ENCODE data around the gene ERC1. TPM values are rescaled to one million over a fixed set of nuclear protein-coding genes. Genes with fewer than 3 reads are reported as not detected.
A peak's percentile ranks its signal among the peaks of the same experiment; 100 is the strongest.

Gene ERC1
- total RNA-seq, 1 experiment from 2014 or later = 55.1 TPM

- no peaks in the 10 kb centered on the region for H3K9me3 Mint-ChIP-seq (ENCODE audit: unreplicated experiment)
- H3K36me3 Mint-ChIP-seq (ENCODE audit: insufficient read depth, unreplicated experiment) = peaks cover 14% of the 10 kb centered on the region
- BruUV-seq (replicated peaks) = no TSS peak
- no peak for TF ChIP-seq CTCF (IDR thresholded peaks at IDR 0.05; ENCODE audit: unreplicated experiment)
- H3K4me3 Mint-ChIP-seq (ENCODE audit: unreplicated experiment) = no peak overlapping the region
- H3K27ac Mint-ChIP-seq (ENCODE audit: low read depth, unreplicated experiment) = no peak overlapping the region
- intact Hi-C loops (cut with micrococcal nuclease) = no loop called here
- H3K27me3 Mint-ChIP-seq (ENCODE audit: insufficient read depth, unreplicated experiment) = no peaks in the 10 kb centered on the region
- peaks cover 41% of the 10 kb centered on the region for H3K4me1 Mint-ChIP-seq (ENCODE audit: insufficient read depth, unreplicated experiment)
- ChIA-PET POLR2A (interaction anchor here (0.6 to 1.9 kb wide), 4 partner anchors 11 to 110 kb away, joined by 4 to 9 read pairs (median 4); no protein-coding TSS in a partner anchor), CTCF (interaction anchor here (0.6 to 1.1 kb wide), 5 partner anchors 9 to 481 kb away, joined by 3 to 7 read pairs (median 4); no protein-coding TSS in a partner anchor)
- no peak for DNase-seq (ENCODE audit: unreplicated experiment)
Observed at GRCh38 chr12:1102115-1102514, 111.1 kb downstream of the ERC1 start.

- Mint-ChIP-seq H3K9me3 (ENCODE audit: unreplicated experiment) (no peaks in the 10 kb centered on the region), H3K4me1 (ENCODE audit: insufficient read depth, unreplicated experiment) (peaks cover 45% of the 10 kb centered on the region), H3K36me3 (ENCODE audit: insufficient read depth, unreplicated experiment) (peaks cover 19% of the 10 kb centered on the region), H3K4me3 (ENCODE audit: unreplicated experiment) (no peak overlapping the region), H3K27ac (ENCODE audit: low read depth, unreplicated experiment) (no peak overlapping the region), H3K27me3 (ENCODE audit: insufficient read depth, unreplicated experiment) (no peaks in the 10 kb centered on the region)
- ChIA-PET POLR2A (interaction anchor here (0.8 to 1.9 kb wide), 2 partner anchors 11 to 13 kb away, joined by 4 to 9 read pairs; no protein-coding TSS in a partner anchor), CTCF (interaction anchor here (0.6 to 2.1 kb wide), 4 partner anchors 10 to 15 kb away, joined by 3 to 7 read pairs (median 6); no protein-coding TSS in a partner anchor)
- BruUV-seq (replicated peaks) = no TSS peak
- no peak for DNase-seq (ENCODE audit: unreplicated experiment)
- intact Hi-C loops (cut with micrococcal nuclease) = no loop called here
- TF ChIP-seq CTCF (IDR thresholded peaks at IDR 0.05; ENCODE audit: unreplicated experiment) = no peak
Observed at GRCh38 chr12:1102791-1103450, 111.9 kb downstream of the ERC1 start.

GRCh38 chr12:1103632-1104031 lies 112.6 kb downstream of the ERC1 start:
- no peaks in the 10 kb centered on the region for H3K9me3 Mint-ChIP-seq (ENCODE audit: unreplicated experiment)
- peaks cover 19% of the 10 kb centered on the region for H3K36me3 Mint-ChIP-seq (ENCODE audit: insufficient read depth, unreplicated experiment)
- peak; percentile 5 for DNase-seq (ENCODE audit: unreplicated experiment)
- no peak for TF ChIP-seq CTCF (IDR thresholded peaks at IDR 0.05; ENCODE audit: unreplicated experiment)
- H3K4me3 Mint-ChIP-seq (ENCODE audit: unreplicated experiment) = no peak overlapping the region
- ChIA-PET CTCF (interaction anchor here (1.3 to 2.1 kb wide), 2 partner anchors 14 to 479 kb away, joined by 3 to 6 read pairs; no protein-coding TSS in a partner anchor), POLR2A (no interaction called here)
- no peaks in the 10 kb centered on the region for H3K27me3 Mint-ChIP-seq (ENCODE audit: insufficient read depth, unreplicated experiment)
- no TSS peak for BruUV-seq (replicated peaks)
- intact Hi-C loops (cut with micrococcal nuclease) = no loop called here
- H3K4me1 Mint-ChIP-seq (ENCODE audit: insufficient read depth, unreplicated experiment) = peaks cover 39% of the 10 kb centered on the region
- H3K27ac Mint-ChIP-seq (ENCODE audit: low read depth, unreplicated experiment) = no peak overlapping the region

GRCh38 chr12:1104088-1104800 lies 113.2 kb downstream of the ERC1 start:
- intact Hi-C loops (cut with micrococcal nuclease) = no loop called here
- ChIA-PET CTCF (interaction anchor here (0.6 to 2.1 kb wide), 5 partner anchors 12 to 479 kb away, joined by 3 to 6 read pairs (median 3); no protein-coding TSS in a partner anchor), POLR2A (interaction anchor here (1.0 kb wide), 1 partner anchor 10 kb away, joined by 3 read pairs; no protein-coding TSS in a partner anchor)
- Mint-ChIP-seq H3K36me3 (ENCODE audit: insufficient read depth, unreplicated experiment) (peaks cover 19% of the 10 kb centered on the region), H3K4me1 (ENCODE audit: insufficient read depth, unreplicated experiment) (peaks cover 33% of the 10 kb centered on the region), H3K27ac (ENCODE audit: low read depth, unreplicated experiment) (no peak overlapping the region), H3K4me3 (ENCODE audit: unreplicated experiment) (no peak overlapping the region), H3K9me3 (ENCODE audit: unreplicated experiment) (no peaks in the 10 kb centered on the region), H3K27me3 (ENCODE audit: insufficient read depth, unreplicated experiment) (no peaks in the 10 kb centered on the region)
- no TSS peak for BruUV-seq (replicated peaks)
- TF ChIP-seq CTCF (IDR thresholded peaks at IDR 0.05; ENCODE audit: unreplicated experiment) = no peak
- DNase-seq (ENCODE audit: unreplicated experiment) = no peak
